ENCODE data around the gene NFATC2.

DNA sequence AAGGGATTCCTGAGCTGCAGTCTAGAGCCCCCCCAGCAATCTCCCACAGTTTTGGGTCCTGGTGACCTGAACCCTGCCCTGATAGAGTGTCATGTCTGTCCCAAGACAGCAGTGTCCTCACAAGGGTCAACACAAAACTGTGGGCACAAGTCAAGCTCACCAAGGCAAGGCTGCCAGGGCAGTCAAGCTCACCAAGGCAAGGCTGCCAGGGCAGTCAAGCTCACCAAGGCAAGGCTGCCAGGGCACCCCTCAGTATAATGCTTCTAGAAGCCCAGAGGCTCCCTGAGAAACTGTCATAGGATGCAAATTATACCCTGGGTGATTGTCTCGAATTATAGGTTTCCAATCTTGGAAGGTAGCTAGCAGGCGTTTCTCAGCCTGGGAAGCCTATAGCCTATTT lies 108.5 kb downstream of the NFATC2 start:
- TF ChIP-seq, protein P1, sequence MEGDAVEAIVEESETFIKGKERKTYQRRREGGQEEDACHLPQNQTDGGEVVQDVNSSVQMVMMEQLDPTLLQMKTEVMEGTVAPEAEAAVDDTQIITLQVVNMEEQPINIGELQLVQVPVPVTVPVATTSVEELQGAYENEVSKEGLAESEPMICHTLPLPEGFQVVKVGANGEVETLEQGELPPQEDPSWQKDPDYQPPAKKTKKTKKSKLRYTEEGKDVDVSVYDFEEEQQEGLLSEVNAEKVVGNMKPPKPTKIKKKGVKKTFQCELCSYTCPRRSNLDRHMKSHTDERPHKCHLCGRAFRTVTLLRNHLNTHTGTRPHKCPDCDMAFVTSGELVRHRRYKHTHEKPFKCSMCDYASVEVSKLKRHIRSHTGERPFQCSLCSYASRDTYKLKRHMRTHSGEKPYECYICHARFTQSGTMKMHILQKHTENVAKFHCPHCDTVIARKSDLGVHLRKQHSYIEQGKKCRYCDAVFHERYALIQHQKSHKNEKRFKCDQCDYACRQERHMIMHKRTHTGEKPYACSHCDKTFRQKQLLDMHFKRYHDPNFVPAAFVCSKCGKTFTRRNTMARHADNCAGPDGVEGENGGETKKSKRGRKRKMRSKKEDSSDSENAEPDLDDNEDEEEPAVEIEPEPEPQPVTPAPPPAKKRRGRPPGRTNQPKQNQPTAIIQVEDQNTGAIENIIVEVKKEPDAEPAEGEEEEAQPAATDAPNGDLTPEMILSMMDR (IDR thresholded peaks at IDR 0.05), result no peak
- TF ChIP-seq RAD21 (IDR thresholded peaks at IDR 0.05; ENCODE audit: low read length) (no peak), EZH2phosphoT487 (IDR thresholded peaks at IDR 0.05; ENCODE audit: borderline replicate concordance, low read depth) (no peak), NRF1 (IDR thresholded peaks at IDR 0.05; ENCODE audit: low read depth, low read length) (no peak), POLR2AphosphoS5 (IDR thresholded peaks at IDR 0.05; ENCODE audit: low read depth, low read length) (no peak), CHD2 (IDR thresholded peaks at IDR 0.05; ENCODE audit: low read length, partially characterized antibody) (no peak), RFX5 (IDR thresholded peaks at IDR 0.05; ENCODE audit: low read length) (no peak)
- TF ChIP-seq, protein P2, sequence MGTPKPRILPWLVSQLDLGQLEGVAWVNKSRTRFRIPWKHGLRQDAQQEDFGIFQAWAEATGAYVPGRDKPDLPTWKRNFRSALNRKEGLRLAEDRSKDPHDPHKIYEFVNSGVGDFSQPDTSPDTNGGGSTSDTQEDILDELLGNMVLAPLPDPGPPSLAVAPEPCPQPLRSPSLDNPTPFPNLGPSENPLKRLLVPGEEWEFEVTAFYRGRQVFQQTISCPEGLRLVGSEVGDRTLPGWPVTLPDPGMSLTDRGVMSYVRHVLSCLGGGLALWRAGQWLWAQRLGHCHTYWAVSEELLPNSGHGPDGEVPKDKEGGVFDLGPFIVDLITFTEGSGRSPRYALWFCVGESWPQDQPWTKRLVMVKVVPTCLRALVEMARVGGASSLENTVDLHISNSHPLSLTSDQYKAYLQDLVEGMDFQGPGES (IDR thresholded peaks at IDR 0.05; ENCODE audit: low read depth, low read length), result no peak
- TF ChIP-seq, protein P3, sequence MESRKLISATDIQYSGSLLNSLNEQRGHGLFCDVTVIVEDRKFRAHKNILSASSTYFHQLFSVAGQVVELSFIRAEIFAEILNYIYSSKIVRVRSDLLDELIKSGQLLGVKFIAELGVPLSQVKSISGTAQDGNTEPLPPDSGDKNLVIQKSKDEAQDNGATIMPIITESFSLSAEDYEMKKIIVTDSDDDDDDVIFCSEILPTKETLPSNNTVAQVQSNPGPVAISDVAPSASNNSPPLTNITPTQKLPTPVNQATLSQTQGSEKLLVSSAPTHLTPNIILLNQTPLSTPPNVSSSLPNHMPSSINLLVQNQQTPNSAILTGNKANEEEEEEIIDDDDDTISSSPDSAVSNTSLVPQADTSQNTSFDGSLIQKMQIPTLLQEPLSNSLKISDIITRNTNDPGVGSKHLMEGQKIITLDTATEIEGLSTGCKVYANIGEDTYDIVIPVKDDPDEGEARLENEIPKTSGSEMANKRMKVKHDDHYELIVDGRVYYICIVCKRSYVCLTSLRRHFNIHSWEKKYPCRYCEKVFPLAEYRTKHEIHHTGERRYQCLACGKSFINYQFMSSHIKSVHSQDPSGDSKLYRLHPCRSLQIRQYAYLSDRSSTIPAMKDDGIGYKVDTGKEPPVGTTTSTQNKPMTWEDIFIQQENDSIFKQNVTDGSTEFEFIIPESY (IDR thresholded peaks at IDR 0.05; ENCODE audit: borderline replicate concordance, low read depth), result no peak
